ENCODE results near the gene SRL. TPM values are rescaled to one million over a fixed set of nuclear protein-coding genes. Genes with fewer than 3 reads are reported as not detected.

The SRL gene
- total RNA-seq, 1 donor from 2014 or later: 0.37 TPM

GRCh38 chr16:4239020-4239419 lies 2.9 kb downstream of the SRL start:
- Mint-ChIP-seq H3K27ac (ENCODE audit: unreplicated experiment) (no peak overlapping the region), H3K4me1 (ENCODE audit: low read depth, unreplicated experiment) (peaks cover 12% of the 10 kb centered on the region), H3K4me3 (ENCODE audit: unreplicated experiment) (no peak overlapping the region), H3K36me3 (ENCODE audit: unreplicated experiment) (peaks cover 4% of the 10 kb centered on the region), H3K9me3 (ENCODE audit: unreplicated experiment) (peaks cover 8% of the 10 kb centered on the region), H3K27me3 (ENCODE audit: unreplicated experiment) (peaks cover 9% of the 10 kb centered on the region)
- no peak for DNase-seq
- TF ChIP-seq, protein P1, sequence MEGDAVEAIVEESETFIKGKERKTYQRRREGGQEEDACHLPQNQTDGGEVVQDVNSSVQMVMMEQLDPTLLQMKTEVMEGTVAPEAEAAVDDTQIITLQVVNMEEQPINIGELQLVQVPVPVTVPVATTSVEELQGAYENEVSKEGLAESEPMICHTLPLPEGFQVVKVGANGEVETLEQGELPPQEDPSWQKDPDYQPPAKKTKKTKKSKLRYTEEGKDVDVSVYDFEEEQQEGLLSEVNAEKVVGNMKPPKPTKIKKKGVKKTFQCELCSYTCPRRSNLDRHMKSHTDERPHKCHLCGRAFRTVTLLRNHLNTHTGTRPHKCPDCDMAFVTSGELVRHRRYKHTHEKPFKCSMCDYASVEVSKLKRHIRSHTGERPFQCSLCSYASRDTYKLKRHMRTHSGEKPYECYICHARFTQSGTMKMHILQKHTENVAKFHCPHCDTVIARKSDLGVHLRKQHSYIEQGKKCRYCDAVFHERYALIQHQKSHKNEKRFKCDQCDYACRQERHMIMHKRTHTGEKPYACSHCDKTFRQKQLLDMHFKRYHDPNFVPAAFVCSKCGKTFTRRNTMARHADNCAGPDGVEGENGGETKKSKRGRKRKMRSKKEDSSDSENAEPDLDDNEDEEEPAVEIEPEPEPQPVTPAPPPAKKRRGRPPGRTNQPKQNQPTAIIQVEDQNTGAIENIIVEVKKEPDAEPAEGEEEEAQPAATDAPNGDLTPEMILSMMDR (IDR thresholded peaks at IDR 0.05; ENCODE audit: partially characterized antibody, unreplicated experiment): no peak

GRCh38 chr16:4233431-4233830 lies 8.4 kb downstream of the SRL start:
- peaks cover 4% of the 10 kb centered on the region for H3K36me3 Mint-ChIP-seq (ENCODE audit: unreplicated experiment)
- peaks cover 2% of the 10 kb centered on the region for H3K9me3 Mint-ChIP-seq (ENCODE audit: unreplicated experiment)
- DNase-seq: no peak
- H3K4me3 Mint-ChIP-seq (ENCODE audit: unreplicated experiment): no peak overlapping the region
- no peak overlapping the region for H3K27ac Mint-ChIP-seq (ENCODE audit: unreplicated experiment)
- peaks cover 9% of the 10 kb centered on the region for H3K27me3 Mint-ChIP-seq (ENCODE audit: unreplicated experiment)
- no peaks in the 10 kb centered on the region for H3K4me1 Mint-ChIP-seq (ENCODE audit: low read depth, unreplicated experiment)
- TF ChIP-seq, protein P1 (IDR thresholded peaks at IDR 0.05; ENCODE audit: partially characterized antibody, unreplicated experiment): no peak

DNA sequence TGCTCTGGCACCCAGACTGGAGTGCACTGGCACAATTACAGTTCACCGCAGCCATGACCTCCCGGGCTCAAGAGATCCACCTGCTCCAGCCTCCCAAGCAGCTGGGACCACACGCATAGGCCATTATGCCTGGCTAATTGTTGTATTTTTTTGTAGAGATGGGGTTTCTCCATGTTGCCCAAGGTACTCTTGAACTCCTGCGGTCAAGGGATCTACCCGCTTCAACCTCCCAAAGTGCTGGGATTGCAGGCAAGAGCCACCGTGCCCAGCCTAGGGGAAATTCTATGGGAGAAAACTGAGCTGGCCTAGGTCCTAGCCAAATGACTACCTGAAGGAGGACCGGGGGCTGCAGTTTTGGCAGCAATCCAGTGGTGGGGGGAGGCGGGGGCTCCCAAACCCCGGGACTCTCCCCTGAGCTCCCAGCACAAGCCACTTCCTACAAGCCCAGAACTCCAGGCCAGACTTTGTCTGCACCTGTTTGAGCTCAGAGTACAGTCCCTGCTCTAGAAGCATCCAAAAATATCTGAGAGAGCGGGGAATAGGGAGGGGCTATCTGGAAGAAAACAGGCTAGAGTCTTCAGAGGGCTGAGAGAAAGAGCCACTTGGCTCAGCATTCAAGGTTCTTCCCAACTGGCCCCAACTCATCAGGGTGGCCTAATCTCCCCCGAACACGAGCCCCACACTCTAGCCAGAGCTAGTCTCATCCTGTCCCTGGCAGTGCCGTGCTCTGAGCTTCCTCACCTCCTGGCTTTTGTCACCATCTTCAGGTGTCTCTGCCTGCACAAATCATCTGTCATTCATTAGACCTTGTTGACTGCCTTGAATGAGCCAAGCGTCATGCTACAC lies 9.1 kb downstream of the SRL start:
- Mint-ChIP-seq H3K27ac (ENCODE audit: unreplicated experiment) (no peak overlapping the region), H3K4me3 (ENCODE audit: unreplicated experiment) (no peak overlapping the region), H3K4me1 (ENCODE audit: low read depth, unreplicated experiment) (no peaks in the 10 kb centered on the region), H3K27me3 (ENCODE audit: unreplicated experiment) (peaks cover 6% of the 10 kb centered on the region), H3K36me3 (ENCODE audit: unreplicated experiment) (peaks cover 4% of the 10 kb centered on the region), H3K9me3 (ENCODE audit: unreplicated experiment) (peaks cover 2% of the 10 kb centered on the region)
- DNase-seq: no peak
- TF ChIP-seq, protein P1 (IDR thresholded peaks at IDR 0.05; ENCODE audit: partially characterized antibody, unreplicated experiment): no peak

GRCh38 chr16:4231886-4232285 lies 10.0 kb downstream of the SRL start:
- Mint-ChIP-seq H3K4me3 (ENCODE audit: unreplicated experiment) (no peak overlapping the region), H3K9me3 (ENCODE audit: unreplicated experiment) (peaks cover 2% of the 10 kb centered on the region), H3K27me3 (ENCODE audit: unreplicated experiment) (peaks cover 3% of the 10 kb centered on the region), H3K36me3 (ENCODE audit: unreplicated experiment) (peaks cover 4% of the 10 kb centered on the region), H3K27ac (ENCODE audit: unreplicated experiment) (no peak overlapping the region), H3K4me1 (ENCODE audit: low read depth, unreplicated experiment) (no peaks in the 10 kb centered on the region)
- DNase-seq: no peak
- TF ChIP-seq, protein P1 (IDR thresholded peaks at IDR 0.05; ENCODE audit: partially characterized antibody, unreplicated experiment): no peak

- DNase-seq: no peak
- H3K27me3 Mint-ChIP-seq (ENCODE audit: unreplicated experiment): peaks cover 3% of the 10 kb centered on the region
- H3K9me3 Mint-ChIP-seq (ENCODE audit: unreplicated experiment): peaks cover 2% of the 10 kb centered on the region
- no peak overlapping the region for H3K27ac Mint-ChIP-seq (ENCODE audit: unreplicated experiment)
- peaks cover 3% of the 10 kb centered on the region for H3K36me3 Mint-ChIP-seq (ENCODE audit: unreplicated experiment)
- H3K4me3 Mint-ChIP-seq (ENCODE audit: unreplicated experiment): no peak overlapping the region
- H3K4me1 Mint-ChIP-seq (ENCODE audit: low read depth, unreplicated experiment): no peaks in the 10 kb centered on the region
- TF ChIP-seq, protein P1 (IDR thresholded peaks at IDR 0.05; ENCODE audit: partially characterized antibody, unreplicated experiment): no peak
Observed at GRCh38 chr16:4231367-4231766, 10.5 kb downstream of the SRL start.
